K562 (cell line): Measurements from ENCODE around the gene MAD2L1. TPM values are rescaled to one million over a fixed set of nuclear protein-coding genes. Genes with fewer than 3 reads are reported as not detected.

Experiments used
- ATAC-seq: fragments of 200-7000 bp; cut with Tn5 transposase; 3 replicates; pipeline ENCODE4 v1.9.1; 2020; ENCODE audit warnings: moderate library complexity
- BruUV-seq: library from RNA; stranded (reverse); fragments of 400-500 nt; replicated peaks from 2 replicates; lab custom pipeline; 2021; lab: Mats Ljungman, UMichigan
- CTCF ChIA-PET: fragments of 300-600 bp; formaldehyde crosslinking; extraction: SDS; loops from one replicate; lab custom pipeline; 2021; ENCODE audit warnings: low intra/inter-chr PET ratio; lab: Yijun Ruan, JAX
- POLR2A ChIA-PET: fragments of 300-600, 350-650 bp; sonication (Branson Sonifier 250); formaldehyde crosslinking; extraction: SDS; loops from one replicate; lab custom pipeline; 2021; ENCODE audit warnings: antibody characterized with exemption, inconsistent platforms; lab: Yijun Ruan, JAX
- DNase-seq, 4 experiments: peaks; one replicate each; pipeline versions ENCODE4 v3.0.0 to v3.0.0-alpha.2; 2011 to 2018; ENCODE audit warnings: low spot score in 3 of 4, mixed read lengths in 3 of 4; ENCODE audit errors: extremely low read depth in 1 of 4
- FAIRE-seq: peaks from 2 replicates; lab custom pipeline; 2011; peaks lifted over from hg19 to GRCh38; lab: Jason Lieb, UNC
- H2AFZ ChIP-seq: 2 replicates; pipeline ENCODE4 v1.6.0; 2011; ENCODE audit warnings: low read depth, low read length, control low read depth, inconsistent platforms
- H3K27ac ChIP-seq: fragments of 200-600 bp; 3 replicates; pipeline ENCODE4 v1.8.0; 2011; ENCODE audit warnings: low read depth, mild to moderate bottlenecking, control low read depth, inconsistent platforms, low read length, moderate library complexity, mixed read lengths; ENCODE audit errors: extremely low read depth
- H3K27me3 ChIP-seq, 2 experiments: fragments of 300-600 bp in 1 of 2; 2 replicates in 1 of 2; 3 replicates in 1 of 2; pipeline versions ENCODE4 v1.6.0 to v1.8.0; 2011; ENCODE audit warnings: inconsistent platforms in 2 of 2, low read length in 2 of 2, mild to moderate bottlenecking in 1 of 2, mixed read lengths in 1 of 2, moderate library complexity in 1 of 2; ENCODE audit not compliant: control insufficient read depth in 2 of 2, insufficient read depth in 2 of 2
- H3K36me3 ChIP-seq: fragments of 300-600 bp; 3 replicates; pipeline ENCODE4 v1.8.0; 2011; ENCODE audit warnings: mild to moderate bottlenecking, low read length, inconsistent platforms; ENCODE audit not compliant: control insufficient read depth, insufficient read depth
- H3K4me1 ChIP-seq, 2 experiments: fragments of 200-600 bp in 1 of 2; replicated peaks in 1 of 2; 2 replicates in 1 of 2; 3 replicates in 1 of 2; pipeline versions ENCODE4 v1.5.1 to v1.8.0; 2011; ENCODE audit warnings: inconsistent platforms in 2 of 2, low read length in 2 of 2, mild to moderate bottlenecking in 1 of 2, mixed read lengths in 1 of 2, moderate library complexity in 1 of 2; ENCODE audit not compliant: control insufficient read depth in 2 of 2, insufficient read depth in 2 of 2
- H3K4me2 ChIP-seq: 2 replicates; pipeline ENCODE4 v1.6.1; 2011; ENCODE audit warnings: low read length, control low read depth, inconsistent platforms, mixed read lengths; ENCODE audit not compliant: insufficient read depth
- H3K4me3 ChIP-seq: fragments of 200-600 bp; sonication (generic), shearing (Covaris generic); 2 replicates; pipeline ENCODE4 v1.5.1; 2016; ENCODE audit warnings: control low read depth, inconsistent platforms
- H3K79me2 ChIP-seq: fragments of 200-600 bp; 3 replicates; pipeline ENCODE4 v1.8.0; 2011; ENCODE audit warnings: low read length, inconsistent platforms; ENCODE audit not compliant: control insufficient read depth, insufficient read depth
- H3K9ac ChIP-seq, 2 experiments: 2 replicates each; pipeline versions ENCODE4 v1.6.0 to v1.6.1; 2011; ENCODE audit warnings: low read depth in 2 of 2, low read length in 2 of 2, control low read depth in 1 of 2, inconsistent platforms in 1 of 2, mild to moderate bottlenecking in 1 of 2, mixed read lengths in 1 of 2; ENCODE audit not compliant: insufficient read depth in 1 of 2
- H3K9me1 ChIP-seq: one replicate; pipeline ENCODE4 v1.6.0; 2011; ENCODE audit warnings: inconsistent platforms, mild to moderate bottlenecking, low read length, moderate library complexity; ENCODE audit not compliant: control insufficient read depth, insufficient read depth
- H3K9me3 ChIP-seq: replicated peaks from 2 replicates; pipeline ENCODE4 v1.5.1; 2011; ENCODE audit warnings: low read depth, low read length, inconsistent platforms; ENCODE audit not compliant: control insufficient read depth, insufficient read depth
- H4K20me1 ChIP-seq: replicated peaks from 2 replicates; pipeline ENCODE4 v1.6.1; 2011; ENCODE audit warnings: low read length, inconsistent platforms, mixed read lengths; ENCODE audit not compliant: control insufficient read depth, insufficient read depth
- CBFB ChIP-seq: sonication (generic); formaldehyde crosslinking; IDR thresholded peaks from 2 replicates; pipeline ENCODE4 v1.4.0; 2020; ENCODE audit warnings: mild to moderate bottlenecking, missing genetic modification reagents
- CTBP1 ChIP-seq: fragments of 450-650 bp; IDR thresholded peaks from 2 replicates; pipeline ENCODE4 v1.6.1; 2016; ENCODE audit warnings: borderline replicate concordance
- FOXA1 ChIP-seq: fragments of 450-650 bp; IDR thresholded peaks from 2 replicates; pipeline ENCODE4 v1.6.1; 2016; ENCODE audit warnings: mild to moderate bottlenecking, borderline replicate concordance
- FOXA3 ChIP-seq, 2 experiments: fragments of 450-650 bp in 1 of 2; sonication (generic) in 1 of 2; formaldehyde crosslinking; IDR thresholded peaks in 1 of 2; conservative IDR thresholded peaks in 1 of 2; 2 replicates each; pipeline versions ENCODE4 v1.4.0 to v1.8.0; 2020 to 2022; ENCODE audit warnings: mild to moderate bottlenecking in 2 of 2, missing genetic modification reagents in 1 of 2
- FOXJ3 ChIP-seq: sonication (generic); formaldehyde crosslinking; IDR thresholded peaks from 2 replicates; pipeline ENCODE4 v1.4.0; 2020; ENCODE audit warnings: mild to moderate bottlenecking, missing genetic modification reagents
- FUS ChIP-seq: fragments of 200-400 bp; formaldehyde crosslinking; optimal IDR thresholded peaks from 2 replicates; pipeline ENCODE3; 2017; ENCODE audit warnings: low read depth, low read length
- KLF13 ChIP-seq: fragments of 450-650 bp; IDR thresholded peaks from 2 replicates; pipeline ENCODE4 v1.6.1; 2016; ENCODE audit warnings: missing genetic modification characterization, low read depth, mild to moderate bottlenecking, missing compliant biosample characterization, moderate library complexity, borderline replicate concordance
- L3MBTL2 ChIP-seq: fragments of 450-650 bp; IDR thresholded peaks from 2 replicates; pipeline ENCODE4 v1.6.1; 2016; ENCODE audit warnings: mild to moderate bottlenecking, moderate library complexity
- LCOR ChIP-seq: sonication (generic); formaldehyde crosslinking; IDR thresholded peaks from 2 replicates; pipeline ENCODE4 v1.8.0; 2022; ENCODE audit warnings: mild to moderate bottlenecking, missing genetic modification reagents
- MAFF ChIP-seq: IDR thresholded peaks from 2 replicates; pipeline ENCODE4 v1.6.1; 2012; ENCODE audit warnings: low read length, improper control_type of control experiment
- RCOR1 ChIP-seq, 2 experiments: IDR thresholded peaks; 2 replicates each; pipeline ENCODE4 v1.6.1; 2012; ENCODE audit warnings: low read depth in 2 of 2, low read length in 2 of 2, borderline replicate concordance in 1 of 2, improper control_type of control experiment in 1 of 2
- RFX5 ChIP-seq: IDR thresholded peaks from 2 replicates; pipeline ENCODE4 v1.6.1; 2011; ENCODE audit warnings: low read depth, mild to moderate bottlenecking, improper control_type of control experiment, low read length
- ZNF551 ChIP-seq: fragments of 250-450 bp; sonication (Bioruptor Pico); IDR thresholded peaks from 2 replicates; pipeline ENCODE4 v1.5.0; 2021; ENCODE audit warnings: mild to moderate bottlenecking, moderate library complexity
- WGBS: fragments of 100-300 bp; shearing (Covaris generic); methylation state at CpG from one replicate; pipeline ENCODE4 v1.1.6; 2016; ENCODE audit warnings: low coverage, mixed read lengths; ENCODE audit not compliant: insufficient coverage; ENCODE audit errors: missing lambda C conversion rate; 5-methylcytosine and 5-hydroxymethylcytosine counted together
- in situ Hi-C: fragments of 300-500 bp; cut with MboI; formaldehyde crosslinking; loops from 4 replicates; pipeline ENCODE4 v1.15.0; 2018; ENCODE audit warnings: inconsistent platforms, mixed read lengths
- intact Hi-C: fragments of 100-400 bp; cut with micrococcal nuclease; formaldehyde crosslinking; loops from 2 replicates; pipeline ENCODE4 v1.14.2; 2022
- polyA plus RNA-seq, 8 experiments: library from polyadenylated mRNA; depleted of rRNA in 4 of 8; stranded (reverse) in 5 of 8; unstranded in 3 of 8; fragments of >200 nt; fragmentation: Nextera tagmentation in 2 of 8; fragmentation: Illumina TruSeq in 1 of 8; extraction: Ambion mirVana in 2 of 8; extraction: Trizol in 1 of 8; gene quantifications; 2 replicates each; pipeline versions ENCODE4 v1.2.1 to v1.2.3, GENCODE V29; 2011 to 2014; ENCODE audit warnings: inconsistent platforms in 1 of 8, missing spikeins in 1 of 8
- total RNA-seq, 7 experiments: library from RNA; depleted of rRNA in 6 of 7; stranded (reverse); fragments of >200 nt in 6 of 7; fragmentation: Illumina TruSeq in 2 of 7; extraction: Trizol in 2 of 7; gene quantifications; 2 replicates each; pipeline versions ENCODE4 v1.2.1 to v1.2.3, GENCODE V29; 2011 to 2021; ENCODE audit warnings: low replicate concordance in 1 of 7
- TF ChIP-seq, protein P1 (sequence below): sonication (generic); formaldehyde crosslinking; IDR thresholded peaks from 2 replicates; pipeline ENCODE4 v1.8.0; 2022; ENCODE audit warnings: mild to moderate bottlenecking, missing genetic modification reagents, borderline replicate concordance
- TF ChIP-seq, protein P2 (sequence below), 2 experiments: fragments of 450-650 bp in 1 of 2; sonication (generic) in 1 of 2; formaldehyde crosslinking; conservative IDR thresholded peaks; 2 replicates each; pipeline versions ENCODE4 v1.4.0 to v1.8.1; 2020 to 2022; ENCODE audit warnings: mild to moderate bottlenecking in 1 of 2, missing genetic modification reagents in 1 of 2
- TF ChIP-seq, protein P3 (sequence below): fragments of 200-800 bp; sonication (Bioruptor generic); IDR thresholded peaks from 2 replicates; pipeline ENCODE4 v1.6.1; 2016; ENCODE audit warnings: missing genetic modification characterization, missing compliant biosample characterization

The MAD2L1 gene
- total and polyA plus RNA-seq, 9 of the 15 experiments (the other 6 are each of a cell fraction or from before 2014, with no cell fraction given) = 75.0 to 494 (median 129) TPM

DNA sequence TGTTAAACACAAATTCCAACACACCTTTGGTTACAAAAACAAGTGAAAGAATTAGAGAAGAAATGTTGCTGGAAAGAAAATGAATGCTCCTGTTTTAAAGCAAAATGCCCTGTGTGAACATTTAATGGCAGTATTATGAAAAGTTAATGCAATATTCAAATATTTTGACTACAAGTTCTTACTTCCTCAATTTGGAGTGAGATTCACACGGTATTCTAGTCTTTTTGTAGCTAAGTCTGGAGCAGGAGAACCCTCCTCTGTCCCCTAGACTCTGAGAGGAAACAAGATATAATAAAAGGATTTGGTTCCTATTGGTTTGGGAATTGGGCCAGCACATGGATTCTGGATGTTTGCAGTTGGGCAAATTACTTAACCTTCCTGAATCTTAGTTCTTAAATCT, 12.7 kb downstream of the MAD2L1 start:
- no peaks in the 10 kb centered on the region for H3K9me3 ChIP-seq
- no peaks in the 10 kb centered on the region; a peak in 1 of 5 replicates for H3K4me1 ChIP-seq
- ChIA-PET CTCF (no interaction called here), POLR2A (no interaction called here)
- H3K79me2 ChIP-seq = no peaks in the 10 kb centered on the region; the same call in 2 of the 3 replicates
- H3K9me1 ChIP-seq = no peaks in the 10 kb centered on the region
- no peak overlapping the region for H2AFZ ChIP-seq
- FAIRE-seq (no peak), DNase-seq (no peak), ATAC-seq (no peak)
- no peak overlapping the region for H3K4me2 ChIP-seq
- peaks cover 36% of the 10 kb centered on the region for H3K36me3 ChIP-seq
- H3K4me3 ChIP-seq = no peak overlapping the region
- 15% methylated on average over 1 of the region's 1 CpG for WGBS
- no peak overlapping the region for H3K27ac ChIP-seq
- in situ Hi-C loops (loop anchor here (10.0 kb wide), 2 partner anchors 429 to 739 kb away; partner anchors contain the start of gene PDE5A), intact Hi-C loops (loop anchor here (2.0 kb wide), 1 partner anchor 1073 kb away; no protein-coding TSS in a partner anchor)
- no TSS peak for BruUV-seq
- no peaks in the 10 kb centered on the region for H3K27me3 ChIP-seq
- no peak overlapping the region for H3K9ac ChIP-seq
- no peaks in the 10 kb centered on the region for H4K20me1 ChIP-seq
- TF ChIP-seq RCOR1 (IDR thresholded peaks at IDR 0.05; ENCODE audit: borderline replicate concordance in 1 of 2, low read depth in 2 of 2, low read length in 2 of 2) (no peak), L3MBTL2 (no peak), FOXJ3 (CRISPR knock-in tag) (no peak), ZNF551 (no peak), FOXA1 (no peak), CBFB (CRISPR knock-in tag) (no peak), LCOR (no peak), CTBP1 (no peak), MAFF (no peak), FOXA3 (CRISPR knock-in tag; conservative IDR thresholded peaks at IDR 0.05 in 1 of 2, IDR thresholded peaks at IDR 0.05 in 1 of 2) (no peak), KLF13 (tag) (no peak), RFX5 (no peak), FUS (no peak)
- TF ChIP-seq, protein P1, sequence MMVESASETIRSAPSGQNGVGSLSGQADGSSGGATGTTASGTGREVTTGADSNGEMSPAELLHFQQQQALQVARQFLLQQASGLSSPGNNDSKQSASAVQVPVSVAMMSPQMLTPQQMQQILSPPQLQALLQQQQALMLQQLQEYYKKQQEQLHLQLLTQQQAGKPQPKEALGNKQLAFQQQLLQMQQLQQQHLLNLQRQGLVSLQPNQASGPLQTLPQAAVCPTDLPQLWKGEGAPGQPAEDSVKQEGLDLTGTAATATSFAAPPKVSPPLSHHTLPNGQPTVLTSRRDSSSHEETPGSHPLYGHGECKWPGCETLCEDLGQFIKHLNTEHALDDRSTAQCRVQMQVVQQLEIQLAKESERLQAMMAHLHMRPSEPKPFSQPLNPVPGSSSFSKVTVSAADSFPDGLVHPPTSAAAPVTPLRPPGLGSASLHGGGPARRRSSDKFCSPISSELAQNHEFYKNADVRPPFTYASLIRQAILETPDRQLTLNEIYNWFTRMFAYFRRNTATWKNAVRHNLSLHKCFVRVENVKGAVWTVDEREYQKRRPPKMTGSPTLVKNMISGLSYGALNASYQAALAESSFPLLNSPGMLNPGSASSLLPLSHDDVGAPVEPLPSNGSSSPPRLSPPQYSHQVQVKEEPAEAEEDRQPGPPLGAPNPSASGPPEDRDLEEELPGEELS = no peak
- TF ChIP-seq, protein P2, sequence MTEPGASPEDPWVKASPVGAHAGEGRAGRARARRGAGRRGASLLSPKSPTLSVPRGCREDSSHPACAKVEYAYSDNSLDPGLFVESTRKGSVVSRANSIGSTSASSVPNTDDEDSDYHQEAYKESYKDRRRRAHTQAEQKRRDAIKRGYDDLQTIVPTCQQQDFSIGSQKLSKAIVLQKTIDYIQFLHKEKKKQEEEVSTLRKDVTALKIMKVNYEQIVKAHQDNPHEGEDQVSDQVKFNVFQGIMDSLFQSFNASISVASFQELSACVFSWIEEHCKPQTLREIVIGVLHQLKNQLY (CRISPR knock-in tag; conservative IDR thresholded peaks at IDR 0.05) = no peak
- TF ChIP-seq, protein P3, sequence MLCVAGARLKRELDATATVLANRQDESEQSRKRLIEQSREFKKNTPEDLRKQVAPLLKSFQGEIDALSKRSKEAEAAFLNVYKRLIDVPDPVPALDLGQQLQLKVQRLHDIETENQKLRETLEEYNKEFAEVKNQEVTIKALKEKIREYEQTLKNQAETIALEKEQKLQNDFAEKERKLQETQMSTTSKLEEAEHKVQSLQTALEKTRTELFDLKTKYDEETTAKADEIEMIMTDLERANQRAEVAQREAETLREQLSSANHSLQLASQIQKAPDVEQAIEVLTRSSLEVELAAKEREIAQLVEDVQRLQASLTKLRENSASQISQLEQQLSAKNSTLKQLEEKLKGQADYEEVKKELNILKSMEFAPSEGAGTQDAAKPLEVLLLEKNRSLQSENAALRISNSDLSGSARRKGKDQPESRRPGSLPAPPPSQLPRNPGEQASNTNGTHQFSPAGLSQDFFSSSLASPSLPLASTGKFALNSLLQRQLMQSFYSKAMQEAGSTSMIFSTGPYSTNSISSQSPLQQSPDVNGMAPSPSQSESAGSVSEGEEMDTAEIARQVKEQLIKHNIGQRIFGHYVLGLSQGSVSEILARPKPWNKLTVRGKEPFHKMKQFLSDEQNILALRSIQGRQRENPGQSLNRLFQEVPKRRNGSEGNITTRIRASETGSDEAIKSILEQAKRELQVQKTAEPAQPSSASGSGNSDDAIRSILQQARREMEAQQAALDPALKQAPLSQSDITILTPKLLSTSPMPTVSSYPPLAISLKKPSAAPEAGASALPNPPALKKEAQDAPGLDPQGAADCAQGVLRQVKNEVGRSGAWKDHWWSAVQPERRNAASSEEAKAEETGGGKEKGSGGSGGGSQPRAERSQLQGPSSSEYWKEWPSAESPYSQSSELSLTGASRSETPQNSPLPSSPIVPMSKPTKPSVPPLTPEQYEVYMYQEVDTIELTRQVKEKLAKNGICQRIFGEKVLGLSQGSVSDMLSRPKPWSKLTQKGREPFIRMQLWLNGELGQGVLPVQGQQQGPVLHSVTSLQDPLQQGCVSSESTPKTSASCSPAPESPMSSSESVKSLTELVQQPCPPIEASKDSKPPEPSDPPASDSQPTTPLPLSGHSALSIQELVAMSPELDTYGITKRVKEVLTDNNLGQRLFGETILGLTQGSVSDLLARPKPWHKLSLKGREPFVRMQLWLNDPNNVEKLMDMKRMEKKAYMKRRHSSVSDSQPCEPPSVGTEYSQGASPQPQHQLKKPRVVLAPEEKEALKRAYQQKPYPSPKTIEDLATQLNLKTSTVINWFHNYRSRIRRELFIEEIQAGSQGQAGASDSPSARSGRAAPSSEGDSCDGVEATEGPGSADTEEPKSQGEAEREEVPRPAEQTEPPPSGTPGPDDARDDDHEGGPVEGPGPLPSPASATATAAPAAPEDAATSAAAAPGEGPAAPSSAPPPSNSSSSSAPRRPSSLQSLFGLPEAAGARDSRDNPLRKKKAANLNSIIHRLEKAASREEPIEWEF = no peak
